Measurements from ENCODE around the gene RAPGEF1.
"Not testable (repeated sequence)": the region's sequence is repeated elsewhere in the genome, so short reads cannot be mapped to it uniquely, and the experiment has no call there.

RAPGEF1 gene

GRCh38 chr9:131727795-131728545 lies 11.9 kb downstream of the RAPGEF1 start:
- DNase-seq, result no peak

GRCh38 chr9:131727184-131727759 lies 12.6 kb downstream of the RAPGEF1 start:
- no peak for DNase-seq

GRCh38 chr9:131724683-131725082 lies 15.2 kb downstream of the RAPGEF1 start:
- DNase-seq, result no peak

- DNase-seq, result peak; percentile 13
Observed at GRCh38 chr9:131723632-131724031, 16.2 kb downstream of the RAPGEF1 start.

- DNase-seq, result peak; percentile 91
Observed at GRCh38 chr9:131722255-131722654, 17.6 kb downstream of the RAPGEF1 start.

GRCh38 chr9:131721076-131721475 lies 18.8 kb downstream of the RAPGEF1 start:
- DNase-seq, result no peak

- DNase-seq, result no peak
Observed at GRCh38 chr9:131720330-131720729, 19.5 kb downstream of the RAPGEF1 start.

- DNase-seq, result no peak
Observed at GRCh38 chr9:131719262-131719908, 20.5 kb downstream of the RAPGEF1 start.

GRCh38 chr9:131717719-131718460 lies 22.0 kb downstream of the RAPGEF1 start:
- DNase-seq, result no peak

- no peak for DNase-seq
Observed at GRCh38 chr9:131715906-131716305, 24.0 kb downstream of the RAPGEF1 start.

- DNase-seq, result no peak
Observed at GRCh38 chr9:131714821-131715220, 25.1 kb downstream of the RAPGEF1 start.

- no peak for DNase-seq
Observed at GRCh38 chr9:131714161-131714646, 25.7 kb downstream of the RAPGEF1 start.

- no peak for DNase-seq
Observed at GRCh38 chr9:131713016-131713415, 26.9 kb downstream of the RAPGEF1 start.

- no peak for DNase-seq
Observed at GRCh38 chr9:131712151-131712716, 27.6 kb downstream of the RAPGEF1 start.

- no peak for DNase-seq
Observed at GRCh38 chr9:131709771-131710431, 30.0 kb downstream of the RAPGEF1 start.

- DNase-seq, result not testable (repeated sequence)
Observed at GRCh38 chr9:131709010-131709770, 30.7 kb downstream of the RAPGEF1 start.

- peak; percentile 51 for DNase-seq
Observed at GRCh38 chr9:131708226-131709002, 31.5 kb downstream of the RAPGEF1 start.

GRCh38 chr9:131707733-131708157 lies 32.1 kb downstream of the RAPGEF1 start:
- DNase-seq, result no peak

GRCh38 chr9:131707050-131707449 lies 32.8 kb downstream of the RAPGEF1 start:
- DNase-seq, result no peak

GRCh38 chr9:131706608-131706970 lies 33.3 kb downstream of the RAPGEF1 start:
- DNase-seq, result no peak

- DNase-seq, result no peak
Observed at GRCh38 chr9:131704988-131705387, 34.9 kb downstream of the RAPGEF1 start.
